Gastroesophageal sphincter (tissue), 4 donors: ENCODE data around the gene COLEC11. TPM values are rescaled to one million over a fixed set of nuclear protein-coding genes. Genes with fewer than 3 reads are reported as not detected.

Experiments
- ATAC-seq: fragments of 150-250 bp; one replicate; pipeline ENCODE4 v1.9.1; 2016; ENCODE audit warnings: mild to moderate bottlenecking, moderate library complexity
- H3K27ac ChIP-seq, 4 donors: fragments of 200-600 bp; sonication (generic) in 3 of 4; 1 replicate in 3 of 4; 2 replicates in 1 of 4; pipeline ENCODE4 v1.5.1; 2016 to 2019
- H3K27me3 ChIP-seq: fragments of 200-600 bp; sonication (generic); one replicate; pipeline ENCODE4 v1.5.1; 2019
- H3K36me3 ChIP-seq, 2 donors: fragments of 200-600 bp; sonication (generic); one replicate each; pipeline ENCODE4 v1.5.1; 2019; ENCODE audit warnings: control low read depth in 1 of 2
- H3K4me1 ChIP-seq, 3 donors: fragments of 200-600 bp; sonication (generic); 1 replicate in 2 of 3; 2 replicates in 1 of 3; pipeline ENCODE4 v1.5.1; 2016 to 2019; ENCODE audit warnings: control low read depth in 2 of 3
- H3K4me3 ChIP-seq, 2 donors: fragments of 200-600 bp; sonication (generic); one replicate each; pipeline ENCODE4 v1.5.1; 2019; ENCODE audit warnings: mild to moderate bottlenecking in 1 of 2, moderate library complexity in 1 of 2
- H3K9me3 ChIP-seq, 3 donors: fragments of 200-600 bp; sonication (generic); one replicate each; pipeline ENCODE4 v1.5.1; 2017 to 2019; ENCODE audit warnings: control low read depth in 2 of 3
- CTCF ChIP-seq, 4 experiments: fragments of 200-600 bp in 2 of 4; fragments of 450-650 bp in 2 of 4; sonication (generic) in 1 of 4; IDR thresholded peaks; one replicate each; pipeline ENCODE4 v1.5.1; 2017 to 2019; ENCODE audit warnings: antibody characterized with exemption in 4 of 4, mild to moderate bottlenecking in 2 of 4, moderate library complexity in 2 of 4
- EP300 ChIP-seq: sonication (generic); formaldehyde crosslinking; IDR thresholded peaks from one replicate; pipeline ENCODE4 v1.6.1; 2017; ENCODE audit warnings: antibody characterized with exemption, mild to moderate bottlenecking
- POLR2A ChIP-seq, 2 donors: fragments of 450-650 bp; IDR thresholded peaks; one replicate each; pipeline ENCODE4 v1.6.1; 2017; ENCODE audit warnings: antibody characterized with exemption in 2 of 2, mild to moderate bottlenecking in 2 of 2, moderate library complexity in 1 of 2
- POLR2AphosphoS5 ChIP-seq: sonication (generic); formaldehyde crosslinking; IDR thresholded peaks from one replicate; pipeline ENCODE4 v1.6.1; 2017; ENCODE audit warnings: antibody characterized with exemption
- WGBS, 2 donors: methylation state at CpG; one replicate each; pipeline ENCODE4 v1.1.5; 2018; ENCODE audit warnings: low coverage in 1 of 2; 5-methylcytosine and 5-hydroxymethylcytosine counted together
- total RNA-seq, 4 donors: library from RNA; depleted of rRNA; stranded (reverse); fragments of >200 nt; gene quantifications; one replicate each; pipeline ENCODE4 v1.1.0, GENCODE V29; 2016

Gene COLEC11
- total RNA-seq, 4 donors from 2014 or later = 0.57 to 5.0 (median 3.1) TPM

- TF ChIP-seq CTCF (IDR thresholded peaks at IDR 0.05) = no peak
- TF ChIP-seq EP300 = no peak
- no peak for TF ChIP-seq POLR2A (IDR thresholded peaks at IDR 0.05)
- TF ChIP-seq POLR2AphosphoS5 = no peak
- Histone ChIP-seq H3K36me3 (no peaks in the 10 kb centered on the region), H3K27ac (no peak overlapping the region), H3K4me1 (peaks cover 0 to 19% (median 10%) of the 10 kb centered on the region in 3 donors), H3K4me3 (no peak overlapping the region), H3K9me3 (no peaks in the 10 kb centered on the region), H3K27me3 (no peaks in the 10 kb centered on the region)
- WGBS, 2 donors = 73 to 82% methylated on average over 5 to 12 of the region's 16 CpGs
- ATAC-seq = no peak
These were observed 54.7 kb downstream of the COLEC11 start for GRCh38 chr2:3649581-3649980.

- Histone ChIP-seq H3K36me3 (no peaks in the 10 kb centered on the region), H3K4me1 (peaks cover 0 to 19% (median 10%) of the 10 kb centered on the region in 3 donors), H3K27ac (peak overlapping the region in 2 of 4 donors; percentile 27 to 37), H3K27me3 (no peaks in the 10 kb centered on the region), H3K4me3 (no peak overlapping the region), H3K9me3 (no peaks in the 10 kb centered on the region)
- ATAC-seq = no peak
- TF ChIP-seq POLR2A (IDR thresholded peaks at IDR 0.05) (no peak), POLR2AphosphoS5 (no peak), CTCF (IDR thresholded peaks at IDR 0.05) (no peak), EP300 (no peak)
- 65% methylated on average over 5 of the region's 20 CpGs; no CpG with 5 or more reads in 1 of the 2 donors for WGBS, 2 donors
These were observed 55.4 kb downstream of the COLEC11 start for GRCh38 chr2:3650140-3650920.

GRCh38 chr2:3651691-3652648 is 57.1 kb downstream of the COLEC11 start:
- peak; percentile 31 for ATAC-seq
- Histone ChIP-seq H3K27ac (peak overlapping the region; percentile 8 to 81 (median 76)), H3K27me3 (no peaks in the 10 kb centered on the region), H3K9me3 (no peaks in the 10 kb centered on the region), H3K36me3 (no peaks in the 10 kb centered on the region), H3K4me1 (peaks cover 0 to 19% (median 10%) of the 10 kb centered on the region in 3 donors), H3K4me3 (peak overlapping the region; percentile 7 to 38)
- WGBS, 2 donors = 44 to 60% methylated on average over 1 to 7 of the region's 45 CpGs
- TF ChIP-seq CTCF (IDR thresholded peaks at IDR 0.05) = no peak

- H3K27me3 ChIP-seq = no peaks in the 10 kb centered on the region
- H3K4me1 ChIP-seq = peaks cover 0 to 19% (median 10%) of the 10 kb centered on the region in 3 donors
- H3K27ac ChIP-seq = no peak overlapping the region
- TF ChIP-seq POLR2AphosphoS5 = no peak
- TF ChIP-seq POLR2A (IDR thresholded peaks at IDR 0.05) = no peak
- no peak for TF ChIP-seq EP300
- no peak for TF ChIP-seq CTCF (IDR thresholded peaks at IDR 0.05)
- no peak overlapping the region for H3K4me3 ChIP-seq
- no peaks in the 10 kb centered on the region for H3K9me3 ChIP-seq
- no peaks in the 10 kb centered on the region for H3K36me3 ChIP-seq
- ATAC-seq = no peak
- WGBS, 2 donors = 92 to 100% methylated on average over 3 of the region's 9 CpGs
These were observed 58.1 kb downstream of the COLEC11 start for GRCh38 chr2:3652896-3653625.
